ENCODE measurements around the gene MYO9B. TPM values are rescaled to one million over a fixed set of nuclear protein-coding genes. Genes with fewer than 3 reads are reported as not detected.

The MYO9B gene
- total and polyA plus RNA-seq, 9 of the 15 experiments (the other 6 are each of a cell fraction or from before 2014, with no cell fraction given), result 2.4 to 77.6 (median 23.0) TPM

- peak; percentile 73; the same call in 1 of the 2 replicates for TF ChIP-seq ZNF282 (CRISPR knock-in tag; IDR thresholded peaks at IDR 0.05)
- TF ChIP-seq E2F6 (IDR thresholded peaks at IDR 0.05; ENCODE audit: borderline replicate concordance in 1 of 2, extremely low read depth in 1 of 2, insufficient read depth in 1 of 2, insufficient read length in 1 of 2, low read depth in 1 of 2, low read length in 1 of 2, poor library complexity in 1 of 2, severe bottlenecking in 1 of 2), result peak in 1 of 2 experiments; percentile 24
- TF ChIP-seq E2F5 (CRISPR knock-in tag; IDR thresholded peaks at IDR 0.05), result 0 out of 2 replicates have a peak, but pooled peaks have one; percentile 30
- no peak for TF ChIP-seq PHF8 (IDR thresholded peaks at IDR 0.05; ENCODE audit: borderline replicate concordance, low read length)
- TF ChIP-seq, protein P1, sequence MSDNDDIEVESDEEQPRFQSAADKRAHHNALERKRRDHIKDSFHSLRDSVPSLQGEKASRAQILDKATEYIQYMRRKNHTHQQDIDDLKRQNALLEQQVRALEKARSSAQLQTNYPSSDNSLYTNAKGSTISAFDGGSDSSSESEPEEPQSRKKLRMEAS (CRISPR knock-in tag; IDR thresholded peaks at IDR 0.05), result 0 out of 2 replicates have a peak, but pooled peaks have one; percentile 27
- no peak for TF ChIP-seq KLF10 (CRISPR knock-in tag; IDR thresholded peaks at IDR 0.05)
- no peak for TF ChIP-seq RNF2 (IDR thresholded peaks at IDR 0.05)
- 0 out of 2 replicates have a peak, but pooled peaks have one; percentile 53 for TF ChIP-seq CTBP1 (IDR thresholded peaks at IDR 0.05; ENCODE audit: borderline replicate concordance)
- peak; percentile 1 for TF ChIP-seq CTCFL (IDR thresholded peaks at IDR 0.05; ENCODE audit: borderline replicate concordance, insufficient read depth, low read depth, low read length, poor library complexity, severe bottlenecking)
- TF ChIP-seq FOXJ3 (CRISPR knock-in tag; IDR thresholded peaks at IDR 0.05), result no peak
- 0 out of 2 replicates have a peak, but pooled peaks have one; percentile 31 for TF ChIP-seq POLR2A (conservative IDR thresholded peaks at IDR 0.05)
- TF ChIP-seq FOXP4 (CRISPR knock-in tag; IDR thresholded peaks at IDR 0.05; ENCODE audit: borderline replicate concordance), result peak; percentile 38; the same call in 1 of the 2 replicates
- TF ChIP-seq, protein P2, sequence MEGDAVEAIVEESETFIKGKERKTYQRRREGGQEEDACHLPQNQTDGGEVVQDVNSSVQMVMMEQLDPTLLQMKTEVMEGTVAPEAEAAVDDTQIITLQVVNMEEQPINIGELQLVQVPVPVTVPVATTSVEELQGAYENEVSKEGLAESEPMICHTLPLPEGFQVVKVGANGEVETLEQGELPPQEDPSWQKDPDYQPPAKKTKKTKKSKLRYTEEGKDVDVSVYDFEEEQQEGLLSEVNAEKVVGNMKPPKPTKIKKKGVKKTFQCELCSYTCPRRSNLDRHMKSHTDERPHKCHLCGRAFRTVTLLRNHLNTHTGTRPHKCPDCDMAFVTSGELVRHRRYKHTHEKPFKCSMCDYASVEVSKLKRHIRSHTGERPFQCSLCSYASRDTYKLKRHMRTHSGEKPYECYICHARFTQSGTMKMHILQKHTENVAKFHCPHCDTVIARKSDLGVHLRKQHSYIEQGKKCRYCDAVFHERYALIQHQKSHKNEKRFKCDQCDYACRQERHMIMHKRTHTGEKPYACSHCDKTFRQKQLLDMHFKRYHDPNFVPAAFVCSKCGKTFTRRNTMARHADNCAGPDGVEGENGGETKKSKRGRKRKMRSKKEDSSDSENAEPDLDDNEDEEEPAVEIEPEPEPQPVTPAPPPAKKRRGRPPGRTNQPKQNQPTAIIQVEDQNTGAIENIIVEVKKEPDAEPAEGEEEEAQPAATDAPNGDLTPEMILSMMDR (IDR thresholded peaks at IDR 0.05 in 2 of 3, conservative IDR thresholded peaks at IDR 0.05 in 1 of 3; ENCODE audit: insufficient read depth in 2 of 3, low read depth in 1 of 3, low read length in 3 of 3), result peak in 2 of 3 experiments; percentile 15 to 27; a peak in 2 of 6 replicates
These were observed 133.8 kb downstream of the MYO9B start (continued) for GRCh38 chr19:17209126-17210036.
